ENCODE data around the gene DUSP12.
"Not testable (repeated sequence)": the region's sequence is repeated elsewhere in the genome, so short reads cannot be mapped to it uniquely, and the experiment has no call there.

Gene DUSP12

GRCh38 chr1:161728376-161729226 is 21.0 kb upstream of the DUSP12 start:
- no peak for DNase-seq

GRCh38 chr1:161730050-161730564 is 19.5 kb upstream of the DUSP12 start:
- DNase-seq: no peak

DNA sequence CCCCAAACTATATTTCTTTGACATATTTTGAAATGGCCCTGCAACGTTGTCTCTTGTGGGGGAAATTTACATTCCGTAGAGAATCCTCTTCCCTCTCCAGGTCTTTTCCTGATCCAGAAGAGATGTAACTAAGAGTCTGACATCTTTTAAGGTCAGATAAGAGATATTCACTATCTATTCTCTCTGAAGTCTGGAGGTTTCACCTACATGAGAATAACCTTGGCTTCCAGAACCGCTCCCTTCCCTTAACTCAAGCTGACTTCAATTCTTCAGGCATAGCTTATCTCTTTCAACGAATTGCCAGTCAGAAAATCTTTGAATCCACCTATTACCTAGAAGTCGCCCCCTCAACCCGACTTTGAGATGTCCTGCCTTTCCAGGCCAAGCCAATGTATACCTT is 18.3 kb upstream of the DUSP12 start:
- DNase-seq: no peak

- no peak for DNase-seq
Observed at GRCh38 chr1:161731981-161732718, 17.4 kb upstream of the DUSP12 start.

- no peak for DNase-seq
Observed at GRCh38 chr1:161733526-161733925, 16.1 kb upstream of the DUSP12 start.

DNA sequence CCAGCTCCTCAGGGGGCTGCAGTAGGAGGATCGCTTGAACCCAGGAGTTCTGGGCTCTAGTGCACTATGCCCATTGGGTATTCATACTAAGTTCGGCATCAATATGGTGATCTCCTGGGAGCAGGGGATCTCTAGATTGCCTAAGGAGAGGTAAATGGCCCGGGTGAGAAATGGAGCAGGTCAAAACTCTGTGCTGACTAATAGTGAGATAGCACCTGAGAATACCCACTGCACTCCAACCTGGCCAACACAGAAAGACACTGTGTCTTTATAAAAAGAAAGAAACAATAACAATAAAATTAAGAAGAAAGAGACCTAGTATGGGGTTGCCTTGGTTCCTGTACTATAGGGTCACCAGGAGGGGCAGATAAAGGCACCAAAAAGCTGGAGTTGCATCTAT is 13.7 kb upstream of the DUSP12 start:
- no peak for DNase-seq

GRCh38 chr1:161736335-161736969 is 13.1 kb upstream of the DUSP12 start:
- DNase-seq: no peak

DNA sequence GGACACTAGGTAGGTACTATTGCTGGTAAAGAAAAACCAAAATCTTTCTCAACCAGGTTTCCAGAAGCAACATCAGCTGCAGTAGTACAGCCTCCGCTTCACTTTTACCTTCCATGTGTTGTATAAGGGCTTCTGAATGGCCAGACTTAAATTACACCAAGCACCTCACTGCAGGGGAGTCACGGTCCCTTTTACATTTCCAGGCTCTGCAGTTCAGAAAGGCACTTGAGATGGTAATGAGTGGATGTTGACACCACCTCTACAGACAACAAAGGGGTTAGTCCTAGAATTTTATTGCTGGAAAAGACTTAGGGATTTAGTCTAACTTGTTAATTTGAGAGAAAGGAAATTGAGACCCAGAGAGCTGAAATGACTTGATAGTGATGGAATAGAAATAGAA is 12.0 kb upstream of the DUSP12 start:
- no peak for DNase-seq

- DNase-seq: peak; percentile 63 to 65
Observed at GRCh38 chr1:161738627-161739287, 10.8 kb upstream of the DUSP12 start.

- DNase-seq: peak in 1 of 2 donors; percentile 25
Observed at GRCh38 chr1:161739865-161740566, 9.6 kb upstream of the DUSP12 start.

DNA sequence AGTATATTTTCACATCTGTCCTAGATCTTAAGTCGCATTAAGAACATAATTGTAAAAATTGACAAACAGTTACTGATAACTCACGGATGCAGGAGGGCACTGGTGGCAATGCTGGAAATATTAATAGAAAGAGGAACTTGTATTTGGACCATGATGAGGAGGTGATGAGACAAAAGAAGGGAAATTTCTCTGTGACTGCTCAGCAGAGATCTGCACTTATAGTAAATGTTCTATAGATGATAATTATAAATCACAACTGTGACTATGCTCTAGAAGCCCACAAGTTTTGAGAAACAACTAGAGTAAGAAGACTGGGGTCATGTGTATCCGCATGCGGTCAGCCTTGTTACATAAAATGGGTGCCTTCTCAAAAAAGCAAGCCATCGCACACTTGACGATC is 8.7 kb upstream of the DUSP12 start:
- no peak for DNase-seq

DNA sequence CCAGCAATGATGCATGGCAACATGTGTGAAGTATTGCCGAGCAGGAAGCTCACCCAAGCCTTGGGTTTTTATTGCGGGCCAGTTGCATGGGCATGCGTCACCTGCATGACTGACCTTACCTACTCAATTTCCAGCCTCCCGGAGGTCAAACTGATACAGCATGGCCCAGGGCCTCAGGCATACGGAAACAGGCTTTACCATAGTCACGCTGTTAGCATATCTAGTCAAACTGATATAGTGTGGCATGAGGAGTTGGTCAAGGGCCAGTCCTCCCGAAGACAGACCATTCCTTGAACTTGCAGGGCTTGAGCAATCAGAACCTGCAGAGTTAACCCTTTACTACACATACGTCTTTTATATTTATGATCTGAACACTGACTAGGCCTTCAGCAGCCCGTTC is 6.4 kb upstream of the DUSP12 start:
- DNase-seq: no peak

DNA sequence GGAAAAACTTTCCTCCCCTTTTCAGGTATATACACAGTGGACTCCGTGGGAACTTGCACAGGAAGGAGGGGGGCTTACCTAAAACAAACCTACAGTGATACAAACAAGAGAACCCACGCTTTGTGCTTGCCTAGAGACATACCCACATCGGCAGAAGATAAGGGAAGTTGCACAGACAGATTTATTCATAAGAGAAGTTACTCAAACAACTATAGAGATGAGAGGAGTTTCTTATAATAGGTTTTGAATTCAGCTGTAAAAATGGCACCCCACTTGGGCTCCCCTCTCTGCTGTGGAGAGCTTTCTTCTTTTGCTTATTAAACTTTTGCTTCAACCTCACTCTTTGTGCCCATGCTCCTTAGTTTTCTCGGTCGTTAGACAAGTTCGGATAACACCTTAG is 1.8 kb upstream of the DUSP12 start:
- no peak for DNase-seq

DNA sequence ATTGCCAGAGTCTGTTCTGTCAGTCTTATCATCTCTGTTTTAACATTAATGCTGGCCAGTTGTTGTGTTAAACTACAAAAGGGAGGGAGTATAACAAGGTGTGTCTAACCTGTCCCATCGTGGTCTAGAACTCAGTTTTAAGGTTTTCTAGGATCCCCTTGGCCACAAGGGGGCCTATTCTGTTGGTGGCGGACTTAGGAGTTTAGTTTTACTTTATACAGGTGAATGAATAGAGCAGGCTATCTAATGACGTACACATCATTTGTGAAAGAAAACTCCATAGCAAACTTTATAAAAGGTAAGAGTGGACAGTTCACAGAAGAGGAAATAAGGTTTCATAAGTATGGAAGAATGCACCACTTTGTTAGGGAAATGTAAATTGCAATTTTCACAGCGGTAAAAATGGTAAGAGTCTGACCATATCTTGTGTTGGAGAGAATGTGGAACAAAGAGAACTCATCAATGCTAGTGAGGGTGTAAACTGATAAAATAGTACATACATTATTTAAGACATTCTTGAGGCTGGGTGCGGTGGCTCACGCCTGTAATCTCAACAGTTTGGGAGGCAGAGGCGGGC is 14.0 kb downstream of the DUSP12 start:
- DNase-seq: peak; percentile 50 to 69

- peak; percentile 83 to 87 for DNase-seq
Observed at GRCh38 chr1:161766102-161766981, 16.8 kb downstream of the DUSP12 start, which contains the start of gene ATF6. TSS of gene ATF6 (plus strand) at chr1:161766320. CDS start at chr1:161766361, 41 bp downstream.

DNA sequence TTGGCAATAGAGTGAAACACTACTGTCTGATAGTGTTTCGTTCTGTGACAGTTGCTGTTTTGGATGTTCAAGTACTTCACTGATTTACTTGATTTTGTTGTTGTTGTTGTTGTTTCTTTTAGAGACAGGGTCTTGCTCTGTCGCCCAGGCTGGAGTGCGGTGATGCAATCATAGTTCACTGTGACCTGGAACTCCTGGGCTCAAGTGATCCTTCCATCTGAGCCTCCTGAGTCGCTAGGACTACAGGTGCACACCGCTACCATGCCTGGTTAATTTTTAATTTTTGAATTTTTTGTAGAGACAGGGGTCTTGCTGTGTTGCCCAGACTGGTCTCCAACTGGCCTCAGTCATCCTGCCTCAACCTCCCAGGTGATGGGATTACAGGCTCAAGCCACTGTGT is 18.9 kb downstream of the DUSP12 start:
- no peak for DNase-seq

DNA sequence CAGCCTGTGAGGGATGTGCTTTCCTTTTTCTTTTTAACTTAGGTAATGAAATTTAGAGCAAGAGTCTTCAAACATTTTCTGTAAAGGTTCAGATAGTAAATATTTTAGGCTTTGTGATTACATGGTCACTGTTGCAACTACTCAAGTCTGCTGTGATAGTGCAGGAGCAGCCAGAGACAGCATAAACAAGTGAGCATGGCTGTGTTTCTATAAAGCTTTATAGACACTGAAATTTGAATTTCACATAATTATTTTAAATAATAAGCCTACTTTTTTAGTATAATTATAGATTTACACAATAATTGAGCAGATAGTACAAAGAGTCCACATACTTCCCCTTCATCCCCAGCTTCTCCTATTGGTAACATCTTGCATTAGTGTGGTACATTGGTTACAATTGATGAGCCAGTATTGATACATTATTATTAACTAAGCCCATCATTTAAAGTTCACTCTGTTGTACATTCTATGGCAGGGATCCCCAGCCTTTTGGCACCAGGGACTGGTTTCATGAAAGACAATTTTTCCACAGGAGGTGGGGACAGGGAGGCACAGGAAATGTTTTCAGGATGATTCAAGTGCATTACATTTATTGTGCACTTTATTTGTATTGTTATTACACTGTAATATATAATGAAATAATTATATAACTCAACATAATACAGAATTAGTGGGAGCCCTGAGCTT is 19.5 kb downstream of the DUSP12 start:
- no peak for DNase-seq

DNA sequence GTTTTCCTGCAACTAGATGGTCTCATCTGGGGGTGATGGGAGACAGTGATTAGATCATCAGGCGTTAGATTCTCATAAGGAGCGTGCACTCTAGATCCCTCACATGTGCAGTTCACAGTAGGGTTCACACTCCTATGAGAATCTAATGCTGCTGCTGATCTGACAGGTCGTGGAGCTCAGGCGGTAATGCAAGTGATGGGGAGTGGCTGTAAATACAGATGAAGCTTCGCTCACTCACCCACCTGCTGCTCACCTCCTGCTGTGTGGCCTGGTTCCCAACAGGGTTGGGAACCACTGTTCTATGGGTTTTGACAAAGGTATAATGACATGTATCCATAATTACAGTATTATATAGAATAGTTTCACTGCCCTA is 20.1 kb downstream of the DUSP12 start:
- not testable (repeated sequence) for DNase-seq

DNA sequence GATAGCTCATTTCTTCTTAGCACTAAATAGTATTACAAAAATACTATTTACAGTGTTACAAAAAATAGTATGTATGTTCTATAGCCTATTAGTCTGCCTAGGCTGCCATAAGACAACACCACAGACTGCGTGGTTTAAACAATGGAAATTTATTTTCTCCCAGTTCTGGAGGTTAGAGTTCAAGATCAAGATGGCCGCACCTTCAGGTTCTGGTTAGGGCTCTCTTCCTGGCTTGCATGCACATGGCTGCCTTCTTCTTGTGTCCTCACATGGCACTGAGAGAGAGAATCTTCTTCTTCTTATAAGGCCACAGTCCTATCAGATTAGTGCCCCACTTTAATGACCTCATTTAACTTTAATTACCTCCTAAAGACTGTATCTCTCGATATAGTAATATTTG is 20.7 kb downstream of the DUSP12 start:
- DNase-seq: no peak

DNA sequence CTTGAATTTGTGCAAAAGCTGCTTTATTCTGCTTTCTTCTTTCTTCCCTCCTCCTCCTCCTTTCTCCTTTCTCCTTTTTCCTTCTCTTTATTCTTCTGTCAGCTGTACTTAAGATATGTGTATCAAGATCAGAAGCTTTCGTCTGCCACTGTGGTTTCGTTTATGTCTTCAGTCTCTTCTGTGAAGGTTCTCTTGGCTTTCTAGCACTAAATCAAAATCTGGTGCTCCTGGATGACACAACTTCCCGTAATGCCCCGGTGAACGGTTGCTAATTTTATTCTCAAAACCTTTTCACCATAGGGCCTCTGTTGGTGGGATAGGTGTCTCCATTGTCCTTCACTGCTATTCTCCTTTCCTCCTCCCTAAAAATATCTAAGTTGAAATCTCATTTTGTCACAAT is 21.6 kb downstream of the DUSP12 start:
- no peak for DNase-seq

Data from CD4-positive, alpha-beta T cell treated with Interleukin-1 beta for 1 hour (primary cell).